H9 (cell line): ENCODE measurements around the gene UQCRC2. TPM values are rescaled to one million over a fixed set of nuclear protein-coding genes. Genes with fewer than 3 reads are reported as not detected.

Source experiments
- DNase-seq: peaks from one replicate; pipeline ENCODE4 v3.0.0-alpha.2; 2017
- H2AFZ ChIP-seq: one replicate; pipeline ENCODE4 v1.6.1; 2013; ENCODE audit warnings: mild to moderate bottlenecking, low read length, control low read depth, moderate library complexity
- H2AK5ac ChIP-seq: 2 replicates; pipeline ENCODE4 v1.6.1; 2013; ENCODE audit warnings: low read length, control low read depth, mixed read lengths; ENCODE audit not compliant: insufficient read length
- H2BK120ac ChIP-seq: one replicate; pipeline ENCODE4 v1.6.1; 2013; ENCODE audit warnings: low read depth, mild to moderate bottlenecking, low read length, control low read depth, inconsistent platforms; ENCODE audit not compliant: poor library complexity, severe bottlenecking
- H2BK12ac ChIP-seq: 2 replicates; pipeline ENCODE4 v1.6.1; 2013; ENCODE audit warnings: low read length, control low read depth, mixed read lengths, low read depth; ENCODE audit not compliant: insufficient read length
- H2BK15ac ChIP-seq: 2 replicates; pipeline ENCODE4 v1.6.1; 2013; ENCODE audit warnings: low read depth, low read length, control low read depth
- H2BK20ac ChIP-seq: one replicate; pipeline ENCODE4 v1.6.1; 2013; ENCODE audit warnings: low read depth, mild to moderate bottlenecking, low read length, control low read depth, inconsistent platforms; ENCODE audit not compliant: poor library complexity, severe bottlenecking
- H2BK5ac ChIP-seq: 2 replicates; pipeline ENCODE4 v1.6.1; 2013; ENCODE audit warnings: low read length, control low read depth, mixed read lengths; ENCODE audit not compliant: insufficient read length
- H3K14ac ChIP-seq: 2 replicates; pipeline ENCODE4 v1.6.1; 2013; ENCODE audit warnings: low read length, control low read depth; ENCODE audit not compliant: insufficient read depth
- H3K18ac ChIP-seq: 2 replicates; pipeline ENCODE4 v1.6.1; 2013; ENCODE audit warnings: low read depth, mild to moderate bottlenecking, mixed read lengths, low read length, control low read depth; ENCODE audit not compliant: insufficient read length
- H3K23ac ChIP-seq: 2 replicates; pipeline ENCODE4 v1.6.1; 2013; ENCODE audit warnings: low read length, control low read depth, mixed read lengths, low read depth; ENCODE audit not compliant: insufficient read length
- H3K23me2 ChIP-seq: 2 replicates; pipeline ENCODE4 v1.6.1; 2013; ENCODE audit warnings: low read depth, mild to moderate bottlenecking, mixed read lengths, low read length, control low read depth; ENCODE audit not compliant: insufficient read length, poor library complexity, severe bottlenecking
- H3K27ac ChIP-seq: 2 replicates; pipeline ENCODE4 v1.5.1; 2013; ENCODE audit warnings: low read length, control low read depth, mixed read lengths, low read depth; ENCODE audit not compliant: insufficient read length
- H3K27me3 ChIP-seq: 2 replicates; pipeline ENCODE4 v1.6.1; 2013; ENCODE audit warnings: low read length, control low read depth, inconsistent platforms; ENCODE audit not compliant: insufficient read depth
- H3K4ac ChIP-seq: 2 replicates; pipeline ENCODE4 v1.6.1; 2013; ENCODE audit warnings: low read depth, mild to moderate bottlenecking, control low read depth, inconsistent platforms, low read length, moderate library complexity
- H3K4me1 ChIP-seq: 2 replicates; pipeline ENCODE4 v1.6.1; 2013; ENCODE audit warnings: low read length, control low read depth, inconsistent platforms; ENCODE audit not compliant: insufficient read depth
- H3K4me2 ChIP-seq: 2 replicates; pipeline ENCODE4 v1.6.1; 2013; ENCODE audit warnings: low read length, control low read depth, mixed read lengths; ENCODE audit not compliant: insufficient read length, insufficient read depth
- H3K56ac ChIP-seq: 2 replicates; pipeline ENCODE4 v1.6.1; 2013; ENCODE audit warnings: low read depth, mild to moderate bottlenecking, mixed read lengths, low read length, control low read depth; ENCODE audit not compliant: insufficient read length
- H3K79me1 ChIP-seq: 2 replicates; pipeline ENCODE4 v1.6.1; 2013; ENCODE audit warnings: low read depth, mild to moderate bottlenecking, moderate library complexity, low read length, control low read depth, inconsistent platforms; ENCODE audit not compliant: insufficient read depth, poor library complexity, severe bottlenecking
- H3K79me2 ChIP-seq: 2 replicates; pipeline ENCODE4 v1.6.1; 2013; ENCODE audit warnings: low read length, control low read depth, inconsistent platforms; ENCODE audit not compliant: insufficient read depth
- H3K9ac ChIP-seq: 2 replicates; pipeline ENCODE4 v1.6.1; 2013; ENCODE audit warnings: low read length, control low read depth, mixed read lengths; ENCODE audit not compliant: insufficient read length; ENCODE audit errors: extremely low read depth
- H3K9me3 ChIP-seq: one replicate; pipeline ENCODE4 v1.6.1; 2013; ENCODE audit warnings: low read depth, low read length, inconsistent platforms; ENCODE audit not compliant: control insufficient read depth
- H3T11ph ChIP-seq: one replicate; pipeline ENCODE4 v1.6.1; 2013; ENCODE audit warnings: mild to moderate bottlenecking, low read length, control low read depth, inconsistent platforms
- H4K20me1 ChIP-seq: one replicate; pipeline ENCODE4 v1.6.1; 2013; ENCODE audit not compliant: control insufficient read depth, insufficient read length, insufficient read depth
- H4K5ac ChIP-seq: 2 replicates; pipeline ENCODE4 v1.6.1; 2013; ENCODE audit warnings: low read depth, mild to moderate bottlenecking, mixed read lengths, low read length, control low read depth; ENCODE audit not compliant: insufficient read length
- H4K8ac ChIP-seq: replicated peaks from 2 replicates; pipeline ENCODE4 v1.6.1; 2013; ENCODE audit warnings: low read length, control low read depth, mixed read lengths, low read depth; ENCODE audit not compliant: insufficient read length
- H4K91ac ChIP-seq: 2 replicates; pipeline ENCODE4 v1.6.1; 2013; ENCODE audit warnings: low read depth, mild to moderate bottlenecking, moderate library complexity, mixed read lengths, low read length, control low read depth; ENCODE audit not compliant: insufficient read length
- H3K27ac Mint-ChIP-seq, 3 experiments: 2 replicates in 2 of 3; 3 replicates in 1 of 3; pipeline ENCODE4 v1.8.0; 2020 to 2021; ENCODE audit warnings: mixed read lengths in 3 of 3, mild to moderate bottlenecking in 1 of 3, moderate library complexity in 1 of 3
- H3K27me3 Mint-ChIP-seq: 2 replicates; pipeline ENCODE4 v1.8.0; 2021; ENCODE audit warnings: low read depth, mild to moderate bottlenecking, moderate library complexity, mixed read lengths
- H3K36me3 Mint-ChIP-seq, 3 experiments: 2 replicates in 2 of 3; 3 replicates in 1 of 3; pipeline ENCODE4 v1.8.0; 2020 to 2021; ENCODE audit warnings: low read depth in 3 of 3, mixed read lengths in 3 of 3; ENCODE audit not compliant: insufficient read depth in 1 of 3
- H3K4me1 Mint-ChIP-seq, 2 experiments: 2 replicates each; pipeline ENCODE4 v1.8.0; 2020; ENCODE audit warnings: mixed read lengths in 2 of 2
- H3K4me3 Mint-ChIP-seq, 2 experiments: 2 replicates in 1 of 2; 3 replicates in 1 of 2; pipeline ENCODE4 v1.8.0; 2020 to 2021; ENCODE audit warnings: mild to moderate bottlenecking in 2 of 2, mixed read lengths in 2 of 2, moderate library complexity in 1 of 2
- H3K9me3 Mint-ChIP-seq, 2 experiments: 2 replicates in 1 of 2; 3 replicates in 1 of 2; pipeline ENCODE4 v1.8.0; 2020; ENCODE audit warnings: mild to moderate bottlenecking in 2 of 2, mixed read lengths in 2 of 2, moderate library complexity in 1 of 2
- CTCF ChIP-seq: fragments of 200-600 bp; sonication (generic); conservative IDR thresholded peaks from 3 replicates; pipeline ENCODE4 v1.8.0; 2021; ENCODE audit warnings: antibody characterized with exemption, mild to moderate bottlenecking
- WGBS: extraction: QIAGEN DNeasy Blood & Tissue Kit; methylation state at CpG from one replicate; pipeline ENCODE4 v1.1.7; 2013; ENCODE audit warnings: missing lambda C conversion rate, low lambda C conversion rate, mixed read lengths; ENCODE audit not compliant: insufficient read length; ENCODE audit errors: extremely low coverage; 5-methylcytosine and 5-hydroxymethylcytosine counted together
- total RNA-seq: library from RNA; stranded (reverse); gene quantifications from 2 replicates; pipeline ENCODE4 v1.2.1, GENCODE V29; 2021

The UQCRC2 gene
- total RNA-seq, 1 experiment from 2014 or later = 228 TPM

- Histone ChIP-seq H3K4me2 (no peak overlapping the region), H3K9ac (no peak overlapping the region), H3T11ph (no peak overlapping the region), H2BK12ac (no peak overlapping the region), H3K9me3 (no peaks in the 10 kb centered on the region), H2AFZ (no peak overlapping the region), H3K23me2 (no peaks in the 10 kb centered on the region), H4K5ac (no peak overlapping the region), H3K23ac (no peak overlapping the region), H4K20me1 (no peaks in the 10 kb centered on the region), H3K79me2 (no peaks in the 10 kb centered on the region), H2BK15ac (no peak overlapping the region), H3K14ac (no peak overlapping the region), H3K56ac (no peak overlapping the region), H3K27ac (no peak overlapping the region), H3K4me1 (no peaks in the 10 kb centered on the region), H2AK5ac (no peak overlapping the region), H2BK20ac (no peak overlapping the region), H3K4ac (no peak overlapping the region), H2BK120ac (no peak overlapping the region), H4K91ac (no peak overlapping the region), H3K79me1 (no peaks in the 10 kb centered on the region), H2BK5ac (no peak overlapping the region), H3K27me3 (no peaks in the 10 kb centered on the region), H3K18ac (no peak overlapping the region), H4K8ac (no peak overlapping the region)
- Mint-ChIP-seq H3K4me3 (no peak overlapping the region), H3K36me3 (peaks cover 46 to 87% (median 85%) of the 10 kb centered on the region in 3 experiments; a peak in 6 of 7 replicates), H3K4me1 (no peaks in the 10 kb centered on the region), H3K27ac (no peak overlapping the region; a peak in 1 of 7 replicates), H3K9me3 (no peaks in the 10 kb centered on the region), H3K27me3 (no peaks in the 10 kb centered on the region)
- WGBS = no CpG with 5 or more reads among the region's 5 CpGs
- DNase-seq = no peak
- TF ChIP-seq CTCF = no peak
Measured at GRCh38 chr16:21962475-21962874, 9.3 kb downstream of the UQCRC2 start.
